HG03521 (cell line): ENCODE results near the gene PROM2.

Source experiments
- ATAC-seq: cut with Tn5 transposase; IDR thresholded peaks from one replicate; pipeline ENCODE4 v1.9.1; 2021; ENCODE audit warnings: mild to moderate bottlenecking, moderate library complexity; ENCODE audit not compliant: unreplicated experiment

PROM2 gene

GRCh38 chr2:95319481-95320343 is 45.5 kb downstream of the PROM2 start:
- no peak for ATAC-seq

- no peak for ATAC-seq
These were observed 46.1 kb downstream of the PROM2 start for GRCh38 chr2:95320344-95320712.

GRCh38 chr2:95320986-95321767 is 46.9 kb downstream of the PROM2 start:
- ATAC-seq = no peak

GRCh38 chr2:95323347-95324155 is 49.3 kb downstream of the PROM2 start:
- ATAC-seq = no peak

GRCh38 chr2:95325026-95325425 is 50.8 kb downstream of the PROM2 start:
- ATAC-seq = no peak

- no peak for ATAC-seq
These were observed 51.6 kb downstream of the PROM2 start for GRCh38 chr2:95325590-95326432.

GRCh38 chr2:95326433-95327140 is 52.3 kb downstream of the PROM2 start:
- ATAC-seq = no peak

GRCh38 chr2:95327861-95328260 is 53.6 kb downstream of the PROM2 start:
- ATAC-seq = no peak

GRCh38 chr2:95328358-95329125 is 54.3 kb downstream of the PROM2 start:
- ATAC-seq = no peak

GRCh38 chr2:95329401-95329800 is 55.2 kb downstream of the PROM2 start:
- no peak for ATAC-seq

- no peak for ATAC-seq
These were observed 55.9 kb downstream of the PROM2 start for GRCh38 chr2:95329891-95330793.

GRCh38 chr2:95330794-95331338 is 56.6 kb downstream of the PROM2 start:
- ATAC-seq = no peak

- no peak for ATAC-seq
These were observed 57.4 kb downstream of the PROM2 start for GRCh38 chr2:95331606-95332005.

GRCh38 chr2:95332036-95332435 is 57.8 kb downstream of the PROM2 start:
- ATAC-seq = no peak

GRCh38 chr2:95333056-95333455 is 58.8 kb downstream of the PROM2 start:
- ATAC-seq = no peak

GRCh38 chr2:95333888-95334338 is 59.7 kb downstream of the PROM2 start:
- ATAC-seq = no peak

- no peak for ATAC-seq
These were observed 60.8 kb downstream of the PROM2 start for GRCh38 chr2:95334916-95335641.
